ENCODE data around the gene NPAS3.

DNA sequence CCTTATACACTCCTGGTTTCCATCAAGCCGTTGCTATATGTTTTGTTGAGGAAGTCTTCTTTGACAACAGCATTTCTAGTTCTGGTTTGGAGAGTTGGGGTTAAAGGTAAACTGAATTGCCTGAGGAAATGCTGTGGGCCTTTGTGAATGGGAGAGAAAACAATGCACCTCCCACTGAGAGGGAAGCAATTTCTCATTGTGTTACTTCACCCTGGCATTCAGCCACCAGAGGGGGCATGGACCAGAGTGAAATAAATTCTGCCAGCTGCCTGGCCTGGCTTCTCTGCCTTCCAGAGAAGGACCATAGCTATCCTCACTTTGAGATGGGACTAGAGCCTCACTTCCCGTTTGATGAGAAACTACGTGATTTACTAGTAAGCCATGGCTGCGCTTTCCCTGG lies 536.9 kb downstream of the NPAS3 start:
- TF ChIP-seq POLR2AphosphoS5 (IDR thresholded peaks at IDR 0.05; ENCODE audit: low read depth): no peak
- TF ChIP-seq GABPA (IDR thresholded peaks at IDR 0.05; ENCODE audit: low read depth): no peak

All from HL-60 (cell line).